ENCODE data around the gene TRPM3.

DNA sequence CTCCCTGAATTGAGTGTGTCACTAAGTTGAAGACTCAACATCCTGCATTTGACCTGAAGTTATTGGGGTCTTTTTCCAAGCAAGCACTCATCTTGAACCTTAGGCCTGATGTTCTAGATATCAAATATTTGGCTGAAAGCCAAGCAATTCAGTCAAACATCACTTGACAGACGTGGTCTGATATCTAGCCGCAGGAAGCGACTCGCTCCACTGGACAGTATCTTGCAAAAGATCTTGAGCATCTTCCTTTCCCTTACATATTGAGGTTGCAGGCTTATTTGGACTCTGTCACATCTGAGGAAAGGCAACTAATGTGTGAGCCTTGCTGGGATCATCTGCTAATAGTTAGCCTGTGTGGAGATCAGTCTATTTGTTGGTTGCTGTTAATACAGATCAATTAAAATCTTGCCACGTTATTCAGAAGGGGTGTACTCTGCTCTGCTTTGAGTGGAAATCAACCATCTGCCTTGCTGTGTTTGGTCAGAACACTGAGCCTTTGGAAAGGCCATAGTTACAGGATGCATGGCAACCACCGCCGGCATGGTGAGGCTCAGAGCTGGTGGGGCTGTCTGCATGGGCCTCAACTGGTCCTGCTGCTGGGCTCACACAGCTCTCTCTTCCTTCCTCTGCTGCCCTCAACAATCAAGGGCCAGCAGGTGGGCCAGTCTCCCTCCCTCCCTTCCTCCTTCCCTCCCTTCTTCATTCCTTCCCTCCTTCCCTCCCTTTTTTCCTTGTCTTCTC is 540.0 kb downstream of the TRPM3 start:
- TF ChIP-seq, protein P1, sequence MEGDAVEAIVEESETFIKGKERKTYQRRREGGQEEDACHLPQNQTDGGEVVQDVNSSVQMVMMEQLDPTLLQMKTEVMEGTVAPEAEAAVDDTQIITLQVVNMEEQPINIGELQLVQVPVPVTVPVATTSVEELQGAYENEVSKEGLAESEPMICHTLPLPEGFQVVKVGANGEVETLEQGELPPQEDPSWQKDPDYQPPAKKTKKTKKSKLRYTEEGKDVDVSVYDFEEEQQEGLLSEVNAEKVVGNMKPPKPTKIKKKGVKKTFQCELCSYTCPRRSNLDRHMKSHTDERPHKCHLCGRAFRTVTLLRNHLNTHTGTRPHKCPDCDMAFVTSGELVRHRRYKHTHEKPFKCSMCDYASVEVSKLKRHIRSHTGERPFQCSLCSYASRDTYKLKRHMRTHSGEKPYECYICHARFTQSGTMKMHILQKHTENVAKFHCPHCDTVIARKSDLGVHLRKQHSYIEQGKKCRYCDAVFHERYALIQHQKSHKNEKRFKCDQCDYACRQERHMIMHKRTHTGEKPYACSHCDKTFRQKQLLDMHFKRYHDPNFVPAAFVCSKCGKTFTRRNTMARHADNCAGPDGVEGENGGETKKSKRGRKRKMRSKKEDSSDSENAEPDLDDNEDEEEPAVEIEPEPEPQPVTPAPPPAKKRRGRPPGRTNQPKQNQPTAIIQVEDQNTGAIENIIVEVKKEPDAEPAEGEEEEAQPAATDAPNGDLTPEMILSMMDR (IDR thresholded peaks at IDR 0.05): no peak
- no peak for TF ChIP-seq ZBTB43 (CRISPR knock-in tag; IDR thresholded peaks at IDR 0.05)
- no peak for TF ChIP-seq E2F5 (CRISPR knock-in tag; IDR thresholded peaks at IDR 0.05)
- TF ChIP-seq NR3C1 (CRISPR knock-in tag; conservative IDR thresholded peaks at IDR 0.05; ENCODE audit: low read depth): no peak
- TF ChIP-seq, protein P2, sequence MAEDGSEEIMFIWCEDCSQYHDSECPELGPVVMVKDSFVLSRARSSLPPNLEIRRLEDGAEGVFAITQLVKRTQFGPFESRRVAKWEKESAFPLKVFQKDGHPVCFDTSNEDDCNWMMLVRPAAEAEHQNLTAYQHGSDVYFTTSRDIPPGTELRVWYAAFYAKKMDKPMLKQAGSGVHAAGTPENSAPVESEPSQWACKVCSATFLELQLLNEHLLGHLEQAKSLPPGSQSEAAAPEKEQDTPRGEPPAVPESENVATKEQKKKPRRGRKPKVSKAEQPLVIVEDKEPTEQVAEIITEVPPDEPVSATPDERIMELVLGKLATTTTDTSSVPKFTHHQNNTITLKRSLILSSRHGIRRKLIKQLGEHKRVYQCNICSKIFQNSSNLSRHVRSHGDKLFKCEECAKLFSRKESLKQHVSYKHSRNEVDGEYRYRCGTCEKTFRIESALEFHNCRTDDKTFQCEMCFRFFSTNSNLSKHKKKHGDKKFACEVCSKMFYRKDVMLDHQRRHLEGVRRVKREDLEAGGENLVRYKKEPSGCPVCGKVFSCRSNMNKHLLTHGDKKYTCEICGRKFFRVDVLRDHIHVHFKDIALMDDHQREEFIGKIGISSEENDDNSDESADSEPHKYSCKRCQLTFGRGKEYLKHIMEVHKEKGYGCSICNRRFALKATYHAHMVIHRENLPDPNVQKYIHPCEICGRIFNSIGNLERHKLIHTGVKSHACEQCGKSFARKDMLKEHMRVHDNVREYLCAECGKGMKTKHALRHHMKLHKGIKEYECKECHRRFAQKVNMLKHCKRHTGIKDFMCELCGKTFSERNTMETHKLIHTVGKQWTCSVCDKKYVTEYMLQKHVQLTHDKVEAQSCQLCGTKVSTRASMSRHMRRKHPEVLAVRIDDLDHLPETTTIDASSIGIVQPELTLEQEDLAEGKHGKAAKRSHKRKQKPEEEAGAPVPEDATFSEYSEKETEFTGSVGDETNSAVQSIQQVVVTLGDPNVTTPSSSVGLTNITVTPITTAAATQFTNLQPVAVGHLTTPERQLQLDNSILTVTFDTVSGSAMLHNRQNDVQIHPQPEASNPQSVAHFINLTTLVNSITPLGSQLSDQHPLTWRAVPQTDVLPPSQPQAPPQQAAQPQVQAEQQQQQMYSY (CRISPR knock-in tag; IDR thresholded peaks at IDR 0.05): no peak
- TF ChIP-seq ZNF512 (CRISPR knock-in tag; IDR thresholded peaks at IDR 0.05; ENCODE audit: borderline replicate concordance): no peak
- TF ChIP-seq MAX (CRISPR knock-in tag; IDR thresholded peaks at IDR 0.05): no peak
- TF ChIP-seq CBFB (CRISPR knock-in tag; IDR thresholded peaks at IDR 0.05; ENCODE audit: low read depth): no peak
- no peak for TF ChIP-seq ZNF138 (CRISPR knock-in tag; conservative IDR thresholded peaks at IDR 0.05)

Data from WTC11 (cell line).